SK-N-SH (cell line): ENCODE data around the gene PCBD2.

Source experiments
- GABPA ChIP-seq: IDR thresholded peaks from 2 replicates; pipeline ENCODE4 v1.4.0; 2012; ENCODE audit warnings: low read depth, mild to moderate bottlenecking
- NFIC ChIP-seq: IDR thresholded peaks from 2 replicates; pipeline ENCODE4 v1.4.0; 2012; ENCODE audit warnings: borderline replicate concordance
- POLR2AphosphoS5 ChIP-seq: IDR thresholded peaks from 2 replicates; pipeline ENCODE4 v1.6.1; 2012; ENCODE audit warnings: low read depth, low read length

- TF ChIP-seq NFIC (no peak), POLR2AphosphoS5 (no peak), GABPA (no peak)
Measured at GRCh38 chr5:134968055-134968454, 63.1 kb downstream of the PCBD2 start.
